H9 (cell line): ENCODE data around the gene PAX6. TPM values are rescaled to one million over a fixed set of nuclear protein-coding genes. Genes with fewer than 3 reads are reported as not detected.

Experiments used
- DNase-seq: peaks from one replicate; pipeline ENCODE4 v3.0.0-alpha.2; 2017
- H2AFZ ChIP-seq: one replicate; pipeline ENCODE4 v1.6.1; 2013; ENCODE audit warnings: mild to moderate bottlenecking, low read length, control low read depth, moderate library complexity
- H2AK5ac ChIP-seq: 2 replicates; pipeline ENCODE4 v1.6.1; 2013; ENCODE audit warnings: low read length, control low read depth, mixed read lengths; ENCODE audit not compliant: insufficient read length
- H2BK120ac ChIP-seq: one replicate; pipeline ENCODE4 v1.6.1; 2013; ENCODE audit warnings: low read depth, mild to moderate bottlenecking, low read length, control low read depth, inconsistent platforms; ENCODE audit not compliant: poor library complexity, severe bottlenecking
- H2BK12ac ChIP-seq: 2 replicates; pipeline ENCODE4 v1.6.1; 2013; ENCODE audit warnings: low read length, control low read depth, mixed read lengths, low read depth; ENCODE audit not compliant: insufficient read length
- H2BK15ac ChIP-seq: 2 replicates; pipeline ENCODE4 v1.6.1; 2013; ENCODE audit warnings: low read depth, low read length, control low read depth
- H2BK20ac ChIP-seq: one replicate; pipeline ENCODE4 v1.6.1; 2013; ENCODE audit warnings: low read depth, mild to moderate bottlenecking, low read length, control low read depth, inconsistent platforms; ENCODE audit not compliant: poor library complexity, severe bottlenecking
- H2BK5ac ChIP-seq: 2 replicates; pipeline ENCODE4 v1.6.1; 2013; ENCODE audit warnings: low read length, control low read depth, mixed read lengths; ENCODE audit not compliant: insufficient read length
- H3K14ac ChIP-seq: 2 replicates; pipeline ENCODE4 v1.6.1; 2013; ENCODE audit warnings: low read length, control low read depth; ENCODE audit not compliant: insufficient read depth
- H3K18ac ChIP-seq: 2 replicates; pipeline ENCODE4 v1.6.1; 2013; ENCODE audit warnings: low read depth, mild to moderate bottlenecking, mixed read lengths, low read length, control low read depth; ENCODE audit not compliant: insufficient read length
- H3K23ac ChIP-seq: 2 replicates; pipeline ENCODE4 v1.6.1; 2013; ENCODE audit warnings: low read length, control low read depth, mixed read lengths, low read depth; ENCODE audit not compliant: insufficient read length
- H3K23me2 ChIP-seq: 2 replicates; pipeline ENCODE4 v1.6.1; 2013; ENCODE audit warnings: low read depth, mild to moderate bottlenecking, mixed read lengths, low read length, control low read depth; ENCODE audit not compliant: insufficient read length, poor library complexity, severe bottlenecking
- H3K27ac ChIP-seq: 2 replicates; pipeline ENCODE4 v1.5.1; 2013; ENCODE audit warnings: low read length, control low read depth, mixed read lengths, low read depth; ENCODE audit not compliant: insufficient read length
- H3K27me3 ChIP-seq: 2 replicates; pipeline ENCODE4 v1.6.1; 2013; ENCODE audit warnings: low read length, control low read depth, inconsistent platforms; ENCODE audit not compliant: insufficient read depth
- H3K4ac ChIP-seq: 2 replicates; pipeline ENCODE4 v1.6.1; 2013; ENCODE audit warnings: low read depth, mild to moderate bottlenecking, control low read depth, inconsistent platforms, low read length, moderate library complexity
- H3K4me1 ChIP-seq: 2 replicates; pipeline ENCODE4 v1.6.1; 2013; ENCODE audit warnings: low read length, control low read depth, inconsistent platforms; ENCODE audit not compliant: insufficient read depth
- H3K4me2 ChIP-seq: 2 replicates; pipeline ENCODE4 v1.6.1; 2013; ENCODE audit warnings: low read length, control low read depth, mixed read lengths; ENCODE audit not compliant: insufficient read length, insufficient read depth
- H3K56ac ChIP-seq: 2 replicates; pipeline ENCODE4 v1.6.1; 2013; ENCODE audit warnings: low read depth, mild to moderate bottlenecking, mixed read lengths, low read length, control low read depth; ENCODE audit not compliant: insufficient read length
- H3K79me1 ChIP-seq: 2 replicates; pipeline ENCODE4 v1.6.1; 2013; ENCODE audit warnings: low read depth, mild to moderate bottlenecking, moderate library complexity, low read length, control low read depth, inconsistent platforms; ENCODE audit not compliant: insufficient read depth, poor library complexity, severe bottlenecking
- H3K79me2 ChIP-seq: 2 replicates; pipeline ENCODE4 v1.6.1; 2013; ENCODE audit warnings: low read length, control low read depth, inconsistent platforms; ENCODE audit not compliant: insufficient read depth
- H3K9ac ChIP-seq: 2 replicates; pipeline ENCODE4 v1.6.1; 2013; ENCODE audit warnings: low read length, control low read depth, mixed read lengths; ENCODE audit not compliant: insufficient read length; ENCODE audit errors: extremely low read depth
- H3K9me3 ChIP-seq: one replicate; pipeline ENCODE4 v1.6.1; 2013; ENCODE audit warnings: low read depth, low read length, inconsistent platforms; ENCODE audit not compliant: control insufficient read depth
- H3T11ph ChIP-seq: one replicate; pipeline ENCODE4 v1.6.1; 2013; ENCODE audit warnings: mild to moderate bottlenecking, low read length, control low read depth, inconsistent platforms
- H4K20me1 ChIP-seq: one replicate; pipeline ENCODE4 v1.6.1; 2013; ENCODE audit not compliant: control insufficient read depth, insufficient read length, insufficient read depth
- H4K5ac ChIP-seq: 2 replicates; pipeline ENCODE4 v1.6.1; 2013; ENCODE audit warnings: low read depth, mild to moderate bottlenecking, mixed read lengths, low read length, control low read depth; ENCODE audit not compliant: insufficient read length
- H4K8ac ChIP-seq: replicated peaks from 2 replicates; pipeline ENCODE4 v1.6.1; 2013; ENCODE audit warnings: low read length, control low read depth, mixed read lengths, low read depth; ENCODE audit not compliant: insufficient read length
- H4K91ac ChIP-seq: 2 replicates; pipeline ENCODE4 v1.6.1; 2013; ENCODE audit warnings: low read depth, mild to moderate bottlenecking, moderate library complexity, mixed read lengths, low read length, control low read depth; ENCODE audit not compliant: insufficient read length
- H3K27ac Mint-ChIP-seq, 3 experiments: 2 replicates in 2 of 3; 3 replicates in 1 of 3; pipeline ENCODE4 v1.8.0; 2020 to 2021; ENCODE audit warnings: mixed read lengths in 3 of 3, mild to moderate bottlenecking in 1 of 3, moderate library complexity in 1 of 3
- H3K27me3 Mint-ChIP-seq: 2 replicates; pipeline ENCODE4 v1.8.0; 2021; ENCODE audit warnings: low read depth, mild to moderate bottlenecking, moderate library complexity, mixed read lengths
- H3K36me3 Mint-ChIP-seq, 3 experiments: 2 replicates in 2 of 3; 3 replicates in 1 of 3; pipeline ENCODE4 v1.8.0; 2020 to 2021; ENCODE audit warnings: low read depth in 3 of 3, mixed read lengths in 3 of 3; ENCODE audit not compliant: insufficient read depth in 1 of 3
- H3K4me1 Mint-ChIP-seq, 2 experiments: 2 replicates each; pipeline ENCODE4 v1.8.0; 2020; ENCODE audit warnings: mixed read lengths in 2 of 2
- H3K4me3 Mint-ChIP-seq, 2 experiments: 2 replicates in 1 of 2; 3 replicates in 1 of 2; pipeline ENCODE4 v1.8.0; 2020 to 2021; ENCODE audit warnings: mild to moderate bottlenecking in 2 of 2, mixed read lengths in 2 of 2, moderate library complexity in 1 of 2
- H3K9me3 Mint-ChIP-seq, 2 experiments: 2 replicates in 1 of 2; 3 replicates in 1 of 2; pipeline ENCODE4 v1.8.0; 2020; ENCODE audit warnings: mild to moderate bottlenecking in 2 of 2, mixed read lengths in 2 of 2, moderate library complexity in 1 of 2
- CTCF ChIP-seq: fragments of 200-600 bp; sonication (generic); conservative IDR thresholded peaks from 3 replicates; pipeline ENCODE4 v1.8.0; 2021; ENCODE audit warnings: antibody characterized with exemption, mild to moderate bottlenecking
- WGBS: extraction: QIAGEN DNeasy Blood & Tissue Kit; methylation state at CpG from one replicate; pipeline ENCODE4 v1.1.7; 2013; ENCODE audit warnings: missing lambda C conversion rate, low lambda C conversion rate, mixed read lengths; ENCODE audit not compliant: insufficient read length; ENCODE audit errors: extremely low coverage; 5-methylcytosine and 5-hydroxymethylcytosine counted together
- total RNA-seq: library from RNA; stranded (reverse); gene quantifications from 2 replicates; pipeline ENCODE4 v1.2.1, GENCODE V29; 2021

PAX6 gene
- total RNA-seq, 1 experiment from 2014 or later = not detected

DNA sequence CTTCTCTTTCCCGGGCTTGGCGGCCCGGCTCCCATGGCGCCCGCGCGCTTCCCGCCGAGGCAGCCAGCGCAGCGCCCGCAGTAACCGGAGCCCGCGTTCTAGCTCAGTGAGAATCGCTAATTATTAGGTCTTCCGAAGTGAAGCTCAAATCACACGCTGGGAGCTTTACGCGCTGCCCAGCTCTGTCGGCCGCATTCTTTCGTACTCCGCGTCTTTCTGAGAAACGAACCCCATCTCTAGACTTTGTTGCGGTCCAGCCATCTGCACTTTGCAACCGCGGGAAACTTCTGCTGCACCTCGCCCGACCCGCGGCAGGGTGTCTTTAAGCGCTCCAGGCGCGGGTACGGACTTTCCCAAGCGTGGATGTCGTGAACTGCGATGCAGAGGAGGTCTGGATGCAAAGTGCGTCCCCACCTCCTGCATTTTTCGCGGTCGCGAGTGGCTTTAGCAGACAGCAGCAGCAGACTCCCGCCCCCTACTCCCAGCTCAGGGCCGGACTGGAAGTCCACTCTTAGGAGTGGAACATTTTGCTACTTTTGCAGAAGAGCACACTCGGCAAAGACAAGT is 6.0 kb upstream of the PAX6 start:
- H2BK120ac ChIP-seq = no peak overlapping the region
- no peak for TF ChIP-seq CTCF
- H3K9me3 Mint-ChIP-seq = peaks cover 0 to 8% of the 10 kb centered on the region in 2 experiments; a peak in 2 of 5 replicates
- no peak overlapping the region for H2BK5ac ChIP-seq
- no peak overlapping the region for H4K8ac ChIP-seq
- no CpG with 5 or more reads among the region's 48 CpGs for WGBS
- no peak overlapping the region for H2AK5ac ChIP-seq
- peak overlapping the region; percentile 30 to 78 for H3K4me3 Mint-ChIP-seq
- peaks cover 1% of the 10 kb centered on the region for H4K20me1 ChIP-seq
- H3K4me1 Mint-ChIP-seq = peaks cover 35 to 68% of the 10 kb centered on the region in 2 experiments
- no peak for DNase-seq
- H3K56ac ChIP-seq = no peak overlapping the region
- peaks cover 100% of the 10 kb centered on the region for H3K27me3 Mint-ChIP-seq
- H3K79me2 ChIP-seq = no peaks in the 10 kb centered on the region
- no peak overlapping the region for H2BK15ac ChIP-seq
- no peak overlapping the region for H3K9ac ChIP-seq
- no peak overlapping the region for H4K91ac ChIP-seq
- no peaks in the 10 kb centered on the region; a peak in 1 of 7 replicates for H3K36me3 Mint-ChIP-seq
- no peaks in the 10 kb centered on the region for H3K79me1 ChIP-seq
- no peak overlapping the region for H2BK20ac ChIP-seq
- no peak overlapping the region for H3T11ph ChIP-seq
- H3K9me3 ChIP-seq = no peaks in the 10 kb centered on the region
- H3K18ac ChIP-seq = no peak overlapping the region
- no peak overlapping the region for H3K14ac ChIP-seq
- H2AFZ ChIP-seq = no peak overlapping the region
- no peak overlapping the region for H3K4ac ChIP-seq
- H3K23me2 ChIP-seq = peaks cover 28% of the 10 kb centered on the region
- H3K4me2 ChIP-seq = peak overlapping the region; percentile 69
- no peak overlapping the region for H4K5ac ChIP-seq
- no peaks in the 10 kb centered on the region; the same call in 1 of the 2 replicates for H3K4me1 ChIP-seq
- H3K27ac Mint-ChIP-seq = no peak overlapping the region
- H3K23ac ChIP-seq = no peak overlapping the region
- peaks cover 95% of the 10 kb centered on the region for H3K27me3 ChIP-seq
- no peak overlapping the region for H2BK12ac ChIP-seq
- no peak overlapping the region for H3K27ac ChIP-seq
